Measurements from ENCODE around the gene PCGF2. TPM values are rescaled to one million over a fixed set of nuclear protein-coding genes. Genes with fewer than 3 reads are reported as not detected.

The PCGF2 gene
- total RNA-seq, 2 donors from 2014 or later = 51.3 to 53.9 TPM

DNA sequence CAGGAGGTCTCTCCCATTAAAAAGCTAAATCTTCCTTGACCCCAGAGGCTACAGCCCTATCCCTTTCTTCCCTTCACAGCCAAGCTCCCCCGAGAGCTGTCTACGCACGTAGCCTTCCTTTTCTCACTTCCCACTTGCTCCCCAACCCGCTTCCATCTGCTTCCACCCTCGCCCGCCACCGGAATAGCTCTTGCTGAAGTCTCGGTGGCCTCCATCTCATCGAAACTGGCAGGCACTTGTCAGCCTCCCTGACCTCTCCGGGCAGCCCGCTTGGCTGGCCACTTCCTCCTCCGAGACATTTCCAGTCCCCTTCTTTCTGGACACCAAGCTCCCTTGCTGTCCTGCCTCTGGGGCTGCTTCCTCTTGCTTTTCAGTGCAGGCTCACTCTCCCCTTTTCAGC, 62.6 kb downstream of the PCGF2 start:
- intact Hi-C loops (cut with DNase I) = no loop called here
- peak; percentile 87 for DNase-seq (ENCODE audit: low spot score)

Small RNAs within 50 kb of the gene (microRNA-seq; reads per million reads assigned to microRNA genes)
- gene MIR4726 (ENCODE audit: borderline microRNAs expressed in 2 of 2) = 0 to 0.97 reads per million in 2 donors
- gene MIR4734 (ENCODE audit: borderline microRNAs expressed in 2 of 2) = 0 reads per million in 2 donors

Other genes starting within 250 kb of the PCGF2 start
- gene SRCIN1, start 142.4 kb downstream of the PCGF2 start, total RNA-seq = 1 to 10 TPM in 1 of 2 donors, under 1 TPM in 1; 0.93 to 1.2 TPM
- 1 to 10 TPM; 1.6 to 2.6 TPM for gene EPOP, start 73.4 kb downstream of the PCGF2 start, total RNA-seq
- gene MLLT6, start 43.1 kb downstream of the PCGF2 start, total RNA-seq = 10 to 100 TPM; 79.7 to 82.4 TPM
- 10 to 100 TPM; 24.7 to 27.4 TPM for gene CISD3, start 18.0 kb downstream of the PCGF2 start, total RNA-seq
- 100 to 1,000 TPM; 133 to 137 TPM for gene PSMB3, start 4.4 kb upstream of the PCGF2 start, total RNA-seq
- gene PIP4K2B, start 51.2 kb upstream of the PCGF2 start, total RNA-seq = 10 to 100 TPM; 38.7 to 45.7 TPM
- gene CWC25, start 77.0 kb upstream of the PCGF2 start, total RNA-seq = 10 to 100 TPM; 13.6 to 14.9 TPM
- 1,000 to 10,000 TPM; 1,179 to 1,230 TPM for gene RPL23, start 105.4 kb upstream of the PCGF2 start, total RNA-seq
- gene LASP1, start 121.7 kb upstream of the PCGF2 start, total RNA-seq = 100 to 1,000 TPM in 1 of 2 donors, 10 to 100 TPM in 1; 95.2 to 119 TPM
- gene FBXO47, start 219.1 kb upstream of the PCGF2 start, total RNA-seq = not detected